Measurements from ENCODE around the gene PDE8A. TPM values are rescaled to one million over a fixed set of nuclear protein-coding genes. Genes with fewer than 3 reads are reported as not detected.
A peak's percentile ranks its signal among the peaks of the same experiment; 100 is the strongest.

PDE8A gene
- total and polyA plus RNA-seq, 2 of the 13 experiments (the other 11 are each of a cell fraction or from before 2014, with no cell fraction given): 26.3 to 48.5 TPM

DNA sequence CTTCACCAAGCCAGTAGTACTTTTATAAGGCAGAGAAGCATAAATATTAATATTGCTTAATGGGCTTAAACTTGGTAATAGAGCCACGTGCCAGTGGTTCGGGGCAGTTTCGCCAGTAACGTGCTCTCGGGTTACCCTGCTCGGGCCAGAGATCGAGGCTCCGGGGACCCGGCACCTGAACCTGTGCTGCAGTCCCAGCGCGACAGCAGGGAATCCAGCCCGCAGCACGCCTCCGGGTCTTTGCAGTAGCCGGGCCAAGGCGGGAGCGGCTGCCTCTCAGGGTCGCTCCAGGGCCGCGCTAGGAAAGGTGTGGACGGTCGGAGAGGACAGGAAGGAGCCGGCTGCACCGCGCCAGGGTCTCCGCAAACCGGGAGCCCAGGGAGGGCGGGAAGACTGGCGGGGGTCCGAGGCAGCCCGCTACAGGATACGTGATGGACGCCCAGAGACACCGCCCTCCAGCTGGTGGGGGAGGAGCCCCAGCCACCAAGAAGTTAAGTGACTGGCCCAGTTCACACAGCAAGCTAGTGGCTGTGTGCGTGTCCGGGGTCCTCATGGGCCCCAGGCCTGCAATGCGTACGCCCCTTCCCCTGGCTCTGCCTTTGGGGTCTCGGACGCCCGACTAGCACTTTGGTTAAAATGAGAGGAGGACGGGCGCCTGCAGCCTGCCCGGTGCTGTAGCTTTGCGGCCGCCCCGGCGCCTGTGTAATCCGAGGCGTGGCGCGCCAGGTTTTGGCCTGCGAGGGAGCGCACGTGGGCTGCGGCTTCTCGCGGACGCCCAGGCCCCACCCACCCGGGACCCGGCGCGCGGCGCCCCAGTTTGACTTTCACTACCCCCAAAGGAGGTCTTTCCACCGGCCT lies 1.2 kb upstream of the PDE8A start (continued):
- TF ChIP-seq, protein P1, sequence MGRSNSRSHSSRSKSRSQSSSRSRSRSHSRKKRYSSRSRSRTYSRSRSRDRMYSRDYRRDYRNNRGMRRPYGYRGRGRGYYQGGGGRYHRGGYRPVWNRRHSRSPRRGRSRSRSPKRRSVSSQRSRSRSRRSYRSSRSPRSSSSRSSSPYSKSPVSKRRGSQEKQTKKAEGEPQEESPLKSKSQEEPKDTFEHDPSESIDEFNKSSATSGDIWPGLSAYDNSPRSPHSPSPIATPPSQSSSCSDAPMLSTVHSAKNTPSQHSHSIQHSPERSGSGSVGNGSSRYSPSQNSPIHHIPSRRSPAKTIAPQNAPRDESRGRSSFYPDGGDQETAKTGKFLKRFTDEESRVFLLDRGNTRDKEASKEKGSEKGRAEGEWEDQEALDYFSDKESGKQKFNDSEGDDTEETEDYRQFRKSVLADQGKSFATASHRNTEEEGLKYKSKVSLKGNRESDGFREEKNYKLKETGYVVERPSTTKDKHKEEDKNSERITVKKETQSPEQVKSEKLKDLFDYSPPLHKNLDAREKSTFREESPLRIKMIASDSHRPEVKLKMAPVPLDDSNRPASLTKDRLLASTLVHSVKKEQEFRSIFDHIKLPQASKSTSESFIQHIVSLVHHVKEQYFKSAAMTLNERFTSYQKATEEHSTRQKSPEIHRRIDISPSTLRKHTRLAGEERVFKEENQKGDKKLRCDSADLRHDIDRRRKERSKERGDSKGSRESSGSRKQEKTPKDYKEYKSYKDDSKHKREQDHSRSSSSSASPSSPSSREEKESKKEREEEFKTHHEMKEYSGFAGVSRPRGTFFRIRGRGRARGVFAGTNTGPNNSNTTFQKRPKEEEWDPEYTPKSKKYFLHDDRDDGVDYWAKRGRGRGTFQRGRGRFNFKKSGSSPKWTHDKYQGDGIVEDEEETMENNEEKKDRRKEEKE (IDR thresholded peaks at IDR 0.05): no peak
- TF ChIP-seq ELF3 (CRISPR knock-in tag; IDR thresholded peaks at IDR 0.05) (peak; percentile 69), ZFY (CRISPR knock-in tag; IDR thresholded peaks at IDR 0.05) (peak; percentile 51), TCF12 (IDR thresholded peaks at IDR 0.05) (no peak), TCF12 (CRISPR knock-in tag; IDR thresholded peaks at IDR 0.05) (no peak), FLYWCH1 (CRISPR knock-in tag; IDR thresholded peaks at IDR 0.05) (no peak), NFIC (IDR thresholded peaks at IDR 0.05; ENCODE audit: low read length) (0 out of 2 replicates have a peak, but pooled peaks have one; percentile 39), MXD4 (CRISPR knock-in tag; IDR thresholded peaks at IDR 0.05) (0 out of 2 replicates have a peak, but pooled peaks have one; percentile 47), ZNF274 (CRISPR knock-in tag; IDR thresholded peaks at IDR 0.05) (no peak), MYNN (CRISPR knock-in tag; IDR thresholded peaks at IDR 0.05; ENCODE audit: low read depth) (peak; percentile 22; the same call in 1 of the 2 replicates), REL (CRISPR knock-in tag; conservative IDR thresholded peaks at IDR 0.05) (peak; percentile 92), ZNF749 (CRISPR knock-in tag; IDR thresholded peaks at IDR 0.05; ENCODE audit: borderline replicate concordance) (no peak), ZFP37 (CRISPR knock-in tag; IDR thresholded peaks at IDR 0.05; ENCODE audit: borderline replicate concordance) (no peak), SUZ12 (IDR thresholded peaks at IDR 0.05; ENCODE audit: low read depth, low read length) (no peak), SAFB2 (CRISPR knock-in tag; IDR thresholded peaks at IDR 0.05; ENCODE audit: borderline replicate concordance, low read depth) (no peak), GPN1 (CRISPR knock-in tag; IDR thresholded peaks at IDR 0.05; ENCODE audit: borderline replicate concordance) (no peak), WIZ (CRISPR knock-in tag; IDR thresholded peaks at IDR 0.05) (no peak), ATAD3A (CRISPR knock-in tag; IDR thresholded peaks at IDR 0.05) (no peak), TARDBP (CRISPR knock-in tag; IDR thresholded peaks at IDR 0.05) (peak; percentile 56; the same call in 1 of the 2 replicates), ZSCAN30 (CRISPR knock-in tag; IDR thresholded peaks at IDR 0.05) (peak; percentile 47), ATRX (CRISPR knock-in tag; IDR thresholded peaks at IDR 0.05; ENCODE audit: borderline replicate concordance) (no peak), TAF15 (IDR thresholded peaks at IDR 0.05; ENCODE audit: low read depth, low read length, poor library complexity, severe bottlenecking) (no peak), SMARCE1 (IDR thresholded peaks at IDR 0.05; ENCODE audit: borderline replicate concordance) (no peak)
- TF ChIP-seq, protein P2, sequence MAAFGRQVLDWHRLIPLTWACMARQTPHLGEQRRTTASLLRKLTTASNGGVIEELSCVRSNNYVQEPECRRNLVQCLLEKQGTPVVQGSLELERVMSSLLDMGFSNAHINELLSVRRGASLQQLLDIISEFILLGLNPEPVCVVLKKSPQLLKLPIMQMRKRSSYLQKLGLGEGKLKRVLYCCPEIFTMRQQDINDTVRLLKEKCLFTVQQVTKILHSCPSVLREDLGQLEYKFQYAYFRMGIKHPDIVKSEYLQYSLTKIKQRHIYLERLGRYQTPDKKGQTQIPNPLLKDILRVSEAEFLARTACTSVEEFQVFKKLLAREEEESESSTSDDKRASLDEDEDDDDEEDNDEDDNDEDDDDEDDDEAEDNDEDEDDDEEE (CRISPR knock-in tag; IDR thresholded peaks at IDR 0.05): no peak
- TF ChIP-seq, protein P3, sequence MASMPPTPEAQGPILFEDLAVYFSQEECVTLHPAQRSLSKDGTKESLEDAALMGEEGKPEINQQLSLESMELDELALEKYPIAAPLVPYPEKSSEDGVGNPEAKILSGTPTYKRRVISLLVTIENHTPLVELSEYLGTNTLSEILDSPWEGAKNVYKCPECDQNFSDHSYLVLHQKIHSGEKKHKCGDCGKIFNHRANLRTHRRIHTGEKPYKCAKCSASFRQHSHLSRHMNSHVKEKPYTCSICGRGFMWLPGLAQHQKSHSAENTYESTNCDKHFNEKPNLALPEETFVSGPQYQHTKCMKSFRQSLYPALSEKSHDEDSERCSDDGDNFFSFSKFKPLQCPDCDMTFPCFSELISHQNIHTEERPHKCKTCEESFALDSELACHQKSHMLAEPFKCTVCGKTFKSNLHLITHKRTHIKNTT (CRISPR knock-in tag; IDR thresholded peaks at IDR 0.05): no peak
